Brain microvascular endothelial cell (primary cell): Measurements from ENCODE around the gene CA6.
"Not testable (repeated sequence)": the region's sequence is repeated elsewhere in the genome, so short reads cannot be mapped to it uniquely, and the experiment has no call there.

Source experiments
- DNase-seq: peaks from one replicate; pipeline ENCODE4 v3.0.0-alpha.2; 2020
- H3K27ac ChIP-seq: fragments of 250-450 bp; sonication (Bioruptor Pico); 2 replicates; pipeline ENCODE4 v1.5.1; 2020; ENCODE audit warnings: mild to moderate bottlenecking, moderate library complexity
- H3K27me3 ChIP-seq: fragments of 250-450 bp; sonication (Bioruptor Pico); replicated peaks from 2 replicates; pipeline ENCODE4 v1.5.1; 2020; ENCODE audit warnings: mild to moderate bottlenecking
- H3K36me3 ChIP-seq: fragments of 250-450 bp; sonication (Bioruptor Pico); replicated peaks from 2 replicates; pipeline ENCODE4 v1.5.1; 2020; ENCODE audit warnings: mild to moderate bottlenecking
- H3K4me3 ChIP-seq: 2 replicates; pipeline ENCODE4 v1.5.1; 2011; ENCODE audit warnings: low read depth, mild to moderate bottlenecking, control low read depth, low read length, moderate library complexity
- CTCF ChIP-seq: IDR thresholded peaks from 2 replicates; pipeline ENCODE4 v1.5.1; 2011; ENCODE audit warnings: low read depth, mild to moderate bottlenecking, moderate library complexity, low read length, control low read depth, inconsistent platforms; ENCODE audit errors: missing control alignments
- in situ Hi-C: cut with HindIII; loops from 2 replicates; pipeline ENCODE4 v1.10.0; 2017; ENCODE audit warnings: low sequenced_read_pairs, low pct_ligation_motif_present

CA6 gene

DNA sequence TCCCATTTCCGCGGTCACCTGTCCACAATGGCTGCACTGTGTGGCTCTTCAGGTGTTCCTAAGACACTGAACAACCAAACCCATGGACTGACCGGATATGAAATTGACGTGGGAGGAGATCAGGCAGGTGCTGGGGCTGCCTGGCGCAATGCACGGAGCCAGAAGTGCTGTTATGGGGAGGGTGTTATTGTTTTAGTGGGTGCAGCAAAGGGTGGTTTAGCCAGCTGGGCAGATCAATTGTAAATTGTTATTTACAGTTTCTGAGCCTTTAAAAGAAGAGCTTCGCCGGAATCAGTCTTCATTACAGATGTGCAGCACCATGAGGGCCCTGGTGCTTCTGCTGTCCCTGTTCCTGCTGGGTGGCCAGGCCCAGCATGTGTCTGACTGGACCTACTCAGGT is at the start of gene CA6:
Gene CA6 (plus strand): TSS at position 301 of the 400 bp plus-strand sequence. CDS start 19 bp downstream, at position 320.
- H3K36me3 ChIP-seq = no peaks in the 10 kb centered on the region
- in situ Hi-C loops = no loop called here
- no peaks in the 10 kb centered on the region for H3K27me3 ChIP-seq
- DNase-seq = no peak
- H3K27ac ChIP-seq = no peak within 1 kb of the TSS
- no peak within 1 kb of the TSS for H3K4me3 ChIP-seq
- no peak for TF ChIP-seq CTCF

DNA sequence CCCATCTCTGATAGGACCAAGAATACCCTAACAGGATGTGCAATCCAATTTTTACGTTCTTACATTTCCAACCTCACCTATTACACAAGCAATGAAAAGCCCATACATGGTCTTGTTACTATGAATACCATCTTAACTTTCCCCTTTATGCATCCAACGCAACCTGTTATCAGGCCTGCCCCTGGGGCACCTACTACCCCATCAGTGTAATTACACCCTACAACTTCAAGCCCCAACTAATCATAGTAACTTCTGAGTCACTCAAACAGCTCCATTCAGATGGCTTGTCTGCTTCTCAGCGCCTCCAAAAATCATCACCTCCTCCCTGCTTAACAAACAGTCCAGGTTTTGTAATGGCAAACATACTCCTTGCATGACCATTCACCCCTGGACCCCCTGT is 48.9 kb upstream of the CA6 start:
- in situ Hi-C loops, DNase-seq, H3K36me3 ChIP-seq, H3K27ac ChIP-seq, H3K4me3 ChIP-seq, H3K27me3 ChIP-seq: not testable (repeated sequence)

DNA sequence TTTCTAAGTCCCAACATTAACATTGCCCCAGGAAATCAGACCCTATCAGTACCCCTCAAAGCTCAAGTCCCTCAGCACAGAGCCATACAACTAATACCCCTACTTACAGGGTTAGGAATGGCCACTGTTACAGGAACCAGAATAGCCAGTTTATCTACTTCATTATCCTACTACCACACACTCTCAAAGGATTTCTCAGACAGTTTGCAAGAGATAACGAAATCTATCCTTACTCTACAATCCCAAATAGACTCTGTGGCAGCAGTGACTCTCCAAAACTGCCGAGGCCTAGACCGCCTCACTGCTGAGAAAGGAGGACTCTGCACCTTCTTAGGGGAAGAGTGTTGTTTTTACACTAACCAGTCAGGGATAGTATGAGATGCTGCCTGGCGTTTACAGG is 48.2 kb upstream of the CA6 start:
- DNase-seq, H3K27ac ChIP-seq, H3K27me3 ChIP-seq, H3K4me3 ChIP-seq, in situ Hi-C loops, H3K36me3 ChIP-seq: not testable (repeated sequence)

- H3K4me3 ChIP-seq, H3K27me3 ChIP-seq, H3K27ac ChIP-seq, H3K36me3 ChIP-seq, DNase-seq, in situ Hi-C loops: not testable (repeated sequence)
Observed at GRCh38 chr1:8898418-8898817, 47.2 kb upstream of the CA6 start.

- no peak for TF ChIP-seq CTCF
- Histone ChIP-seq H3K27ac (no peak overlapping the region), H3K36me3 (no peaks in the 10 kb centered on the region), H3K4me3 (no peak overlapping the region), H3K27me3 (no peaks in the 10 kb centered on the region)
- in situ Hi-C loops = no loop called here
- no peak for DNase-seq
Observed at GRCh38 chr1:8899046-8899445, 46.6 kb upstream of the CA6 start.

DNA sequence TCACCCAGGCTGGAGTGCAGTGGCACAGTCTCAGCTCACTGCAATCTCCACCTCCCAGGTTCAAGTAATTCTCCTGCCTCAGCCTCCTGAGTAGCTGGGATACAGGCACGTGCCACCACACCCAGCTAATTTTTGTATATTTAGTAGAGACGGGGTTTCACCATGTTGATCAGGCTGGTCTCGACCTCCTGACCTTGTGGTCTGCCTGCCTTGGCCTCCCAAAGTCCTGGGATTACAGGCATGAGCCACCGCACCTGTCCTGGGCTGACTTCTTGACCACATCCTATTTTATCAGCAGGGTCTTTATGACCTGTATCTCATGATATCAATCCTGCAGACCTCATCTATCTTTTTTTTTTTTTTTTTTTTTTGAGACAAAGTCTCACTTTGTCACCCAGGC is 45.0 kb upstream of the CA6 start:
- DNase-seq, H3K36me3 ChIP-seq, H3K27me3 ChIP-seq, H3K4me3 ChIP-seq, in situ Hi-C loops, H3K27ac ChIP-seq: not testable (repeated sequence)

DNA sequence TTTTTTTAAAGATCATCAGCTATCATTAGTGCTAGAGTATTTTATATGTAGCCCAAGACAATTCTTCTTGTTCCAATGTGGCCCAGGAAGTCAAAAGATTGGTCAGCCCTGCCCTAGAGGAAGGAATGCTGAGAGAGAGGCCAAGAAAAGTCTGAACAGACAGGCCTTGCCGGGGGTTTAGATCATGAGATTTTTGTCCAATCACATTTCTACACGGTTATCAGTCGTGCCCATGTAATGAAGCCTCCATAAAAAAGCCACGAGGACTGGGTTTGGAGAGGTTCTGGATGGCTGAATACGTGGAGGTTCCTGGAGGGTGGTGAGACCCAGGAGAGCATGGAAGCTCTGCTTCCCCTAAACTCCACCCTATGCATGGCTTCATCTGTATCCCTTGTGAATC is 42.9 kb upstream of the CA6 start:
- no peak overlapping the region for H3K4me3 ChIP-seq
- in situ Hi-C loops = no loop called here
- H3K27me3 ChIP-seq = no peaks in the 10 kb centered on the region
- H3K27ac ChIP-seq = no peak overlapping the region
- H3K36me3 ChIP-seq = no peaks in the 10 kb centered on the region
- no peak for DNase-seq
- TF ChIP-seq CTCF = peak; percentile 38

DNA sequence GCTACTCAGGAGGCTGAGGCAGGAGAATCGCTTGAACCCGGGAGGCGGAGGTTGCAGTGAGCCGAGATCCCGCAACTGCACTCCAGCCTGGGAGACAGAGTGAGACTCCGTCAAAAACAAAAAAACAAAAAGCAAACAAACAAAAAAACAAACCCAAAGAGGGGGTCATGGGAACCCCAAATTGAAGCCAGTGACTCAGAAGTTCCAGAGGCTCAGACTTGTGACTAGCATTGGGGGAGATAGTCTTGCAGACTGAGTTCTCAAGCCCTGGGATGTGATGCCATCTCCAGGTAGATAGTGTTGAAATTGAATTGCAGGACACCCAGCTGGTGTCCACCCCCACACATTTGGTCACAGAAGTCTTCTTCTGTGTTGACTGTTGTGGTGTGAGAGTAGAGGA is 42.3 kb upstream of the CA6 start:
- no peak for TF ChIP-seq CTCF
- Histone ChIP-seq H3K36me3 (no peaks in the 10 kb centered on the region), H3K4me3 (no peak overlapping the region), H3K27me3 (no peaks in the 10 kb centered on the region), H3K27ac (peak overlapping the region; percentile 36)
- in situ Hi-C loops = no loop called here
- no peak for DNase-seq
